NOMO-1 treated with dmso at 0.1 percent for 144 hours (cell line): ENCODE results near the gene ZBTB16.
A peak's percentile ranks its signal among the peaks of the same experiment; 100 is the strongest.

Experiments used
- DNase-seq: peaks from one replicate; lab custom pipeline; 2025; ENCODE audit not compliant: unreplicated experiment; lab: John Stamatoyannopoulos, UW

Gene ZBTB16

DNA sequence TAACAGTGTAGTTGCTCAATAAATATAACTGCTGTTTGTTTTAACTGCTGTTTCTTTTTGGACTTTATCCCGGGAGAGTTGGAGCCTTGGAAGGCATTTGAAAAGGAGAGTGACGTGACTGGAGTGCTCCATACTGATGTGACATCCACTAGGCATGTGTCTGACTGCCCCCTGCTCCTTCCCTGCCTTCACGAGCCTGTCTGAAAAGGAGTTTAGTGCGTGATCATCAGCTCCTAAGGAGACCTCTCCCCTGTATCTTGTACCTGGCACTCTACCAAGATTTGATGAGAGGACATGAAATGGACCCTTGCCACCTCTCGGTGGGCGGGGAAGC, 22.9 kb downstream of the ZBTB16 start:
- no peak for DNase-seq

DNA sequence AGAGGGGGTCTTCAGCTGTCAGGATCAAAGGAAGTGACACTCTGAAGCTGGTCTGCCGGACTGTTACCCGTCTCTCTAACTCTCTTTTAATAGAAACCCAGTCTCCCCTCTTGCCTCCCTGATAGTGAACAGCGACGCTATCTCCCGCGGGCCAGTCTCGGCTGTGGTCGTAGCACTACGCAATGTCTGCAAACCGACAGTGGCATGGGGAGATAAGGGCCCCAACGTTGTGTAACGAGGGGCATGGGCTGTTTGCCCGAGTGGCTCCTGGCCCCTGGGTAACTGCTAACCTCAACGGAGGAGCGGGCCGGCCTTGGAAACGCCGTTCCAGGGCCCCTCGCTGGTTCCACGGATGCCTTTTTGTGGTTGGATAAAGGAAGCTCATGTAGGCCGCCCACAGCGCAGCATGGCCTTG, 23.3 kb downstream of the ZBTB16 start:
- peak; percentile 86 for DNase-seq

DNA sequence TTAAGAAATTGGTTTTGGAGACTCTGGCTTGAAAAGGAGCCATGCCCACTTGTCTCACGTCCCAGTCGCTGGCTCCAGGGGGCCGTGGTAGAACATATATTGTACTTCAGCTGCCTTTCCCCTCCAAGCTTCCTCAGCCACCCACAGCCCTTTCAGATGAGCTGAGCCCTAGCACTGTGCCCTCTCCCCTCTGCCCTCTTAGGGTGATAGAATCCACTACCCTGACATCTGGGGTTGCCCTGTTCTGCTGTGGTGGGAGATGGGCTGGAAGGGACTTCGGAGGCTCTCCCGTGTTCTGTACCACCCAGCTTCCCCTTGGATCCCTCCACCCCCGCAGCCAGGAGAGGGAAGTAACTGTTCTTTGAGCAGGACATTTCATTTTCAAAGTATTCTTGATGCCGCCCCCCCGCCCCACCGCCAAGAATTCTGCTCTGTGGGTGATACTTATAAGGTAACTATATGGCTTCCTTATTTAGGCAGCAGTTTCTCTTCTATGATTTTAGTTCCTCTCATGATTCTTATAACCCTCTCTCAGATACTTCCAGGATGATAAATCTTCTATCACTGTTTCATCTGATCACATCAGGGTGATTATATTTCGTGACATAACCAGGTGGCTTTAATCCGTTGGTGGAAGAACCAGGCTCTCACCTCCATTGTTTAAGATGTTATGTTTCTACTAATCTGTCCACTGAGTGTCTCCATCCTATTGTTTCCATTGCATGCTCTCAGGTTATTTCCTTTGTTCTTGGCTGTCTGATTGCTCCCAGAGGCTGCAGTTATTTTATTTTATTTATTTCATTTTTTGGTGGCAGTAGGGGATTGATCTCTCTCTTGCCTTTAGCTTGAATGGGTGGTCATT, 24.1 kb downstream of the ZBTB16 start:
- DNase-seq, result no peak

DNA sequence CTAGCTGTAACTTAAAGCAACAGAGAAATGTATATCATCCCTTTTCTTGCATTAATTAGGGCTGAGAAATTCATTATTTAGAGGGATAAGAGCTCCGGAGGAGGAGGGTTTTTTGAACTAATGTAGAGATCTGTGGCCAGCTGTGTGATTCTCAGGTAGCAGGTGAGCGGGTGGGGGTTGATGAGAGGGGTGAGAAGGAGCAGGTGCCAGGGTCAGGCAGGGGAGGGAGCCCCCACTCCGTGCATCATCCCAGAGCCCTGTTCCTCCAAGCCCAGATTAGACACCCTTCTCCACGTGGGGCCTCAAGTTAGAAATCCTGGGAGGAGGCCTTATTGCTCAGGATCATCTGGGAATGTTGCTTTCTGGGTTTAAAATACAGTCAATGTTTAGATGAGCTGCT, 24.9 kb downstream of the ZBTB16 start:
- no peak for DNase-seq

DNA sequence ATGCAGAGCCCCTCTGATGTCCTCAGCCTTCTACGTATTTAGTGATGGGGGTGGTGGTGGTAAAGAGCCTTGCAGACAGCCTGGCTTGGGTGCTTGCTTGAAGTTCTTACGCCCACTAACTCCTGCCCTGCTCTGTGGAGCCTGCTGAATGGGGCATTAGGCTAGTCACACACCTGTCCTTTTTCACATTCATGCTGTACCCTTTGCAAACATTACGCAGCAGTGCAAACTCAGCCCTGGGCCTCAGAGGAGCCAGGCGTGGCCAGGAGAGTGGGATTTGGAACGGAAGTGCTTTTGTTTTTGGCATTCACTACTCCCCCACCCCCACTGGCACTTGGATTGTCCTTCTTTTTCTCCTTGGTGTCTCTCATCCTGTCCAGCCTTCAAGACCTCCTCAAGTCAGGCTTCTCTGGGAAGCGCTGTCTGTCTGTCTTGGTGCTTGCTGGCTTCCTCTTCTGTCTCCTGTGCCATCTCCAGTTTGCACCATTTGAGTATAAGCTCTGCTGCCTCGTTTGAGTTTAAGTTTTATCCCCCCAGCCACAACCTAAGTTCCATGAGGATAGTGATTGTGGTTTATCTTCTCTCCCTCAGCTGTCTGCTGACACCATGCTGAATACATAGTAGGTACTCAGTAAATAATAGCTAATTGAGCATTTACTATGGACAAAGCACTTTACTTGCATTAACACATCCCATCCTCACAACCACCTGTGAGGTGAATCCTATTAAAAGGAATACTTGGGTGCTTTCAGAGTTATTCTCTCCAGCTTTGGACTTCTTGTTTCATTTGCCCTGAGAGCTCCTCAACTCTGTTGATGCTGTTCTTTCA, 26.7 kb downstream of the ZBTB16 start:
- DNase-seq, result no peak

DNA sequence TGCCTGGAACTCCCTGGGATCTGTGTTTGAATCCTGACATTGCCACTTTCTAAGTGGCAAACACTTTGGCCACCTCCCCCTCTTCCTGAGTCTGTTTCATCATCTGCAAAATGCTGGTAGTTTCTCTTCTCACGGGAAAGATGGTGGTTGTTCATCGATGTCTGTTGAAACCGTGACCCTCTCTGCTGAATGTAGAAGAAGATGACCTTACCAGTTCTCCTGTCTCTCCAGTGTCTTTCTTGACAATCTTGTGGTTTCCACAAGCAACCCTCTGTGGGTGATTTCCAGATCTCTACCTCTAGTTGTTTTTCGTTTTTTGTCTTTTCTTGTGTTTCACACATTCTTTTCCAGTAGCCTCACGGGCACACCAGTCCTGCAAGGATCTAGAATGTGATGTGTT, 27.5 kb downstream of the ZBTB16 start:
- no peak for DNase-seq

DNA sequence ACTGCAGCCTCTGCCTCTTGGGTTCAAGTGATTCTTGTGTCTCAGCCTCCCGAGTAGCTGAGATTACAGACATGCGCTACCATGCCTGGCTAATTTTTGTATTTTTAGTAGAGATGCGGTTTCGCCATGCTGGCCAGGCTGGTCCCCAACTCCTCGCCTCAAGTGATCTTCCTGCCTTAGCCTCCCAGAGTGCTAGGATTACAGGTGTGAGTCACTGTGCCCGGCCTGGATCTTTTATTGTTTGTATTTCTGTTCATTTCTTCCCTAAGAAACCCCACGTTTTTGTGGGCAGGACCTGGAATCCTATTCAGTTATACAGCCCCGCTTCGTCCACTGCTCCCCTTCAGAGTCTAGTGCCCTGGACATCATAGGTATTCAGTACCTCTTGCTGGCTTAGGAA, 28.7 kb downstream of the ZBTB16 start:
- no peak for DNase-seq

DNA sequence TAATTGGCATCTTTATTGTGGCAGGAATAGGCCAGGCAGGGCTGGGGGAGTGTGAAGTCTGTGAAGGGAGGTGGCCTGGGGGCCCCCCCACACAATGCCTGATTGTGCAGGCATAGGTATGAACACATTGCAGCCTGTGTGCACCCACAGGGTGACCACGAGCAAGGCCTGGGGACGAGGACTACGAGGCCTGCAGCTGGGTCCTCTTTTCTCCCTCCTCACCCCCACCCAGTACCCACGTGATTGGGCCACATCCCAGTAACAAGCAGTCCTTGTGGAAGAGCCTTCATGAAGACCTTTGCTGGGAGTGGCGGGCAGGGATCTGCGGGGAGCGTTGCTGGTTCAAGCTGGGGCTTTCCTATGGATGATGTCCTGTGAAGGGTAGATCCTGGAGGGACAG, 29.3 kb downstream of the ZBTB16 start:
- no peak for DNase-seq

DNA sequence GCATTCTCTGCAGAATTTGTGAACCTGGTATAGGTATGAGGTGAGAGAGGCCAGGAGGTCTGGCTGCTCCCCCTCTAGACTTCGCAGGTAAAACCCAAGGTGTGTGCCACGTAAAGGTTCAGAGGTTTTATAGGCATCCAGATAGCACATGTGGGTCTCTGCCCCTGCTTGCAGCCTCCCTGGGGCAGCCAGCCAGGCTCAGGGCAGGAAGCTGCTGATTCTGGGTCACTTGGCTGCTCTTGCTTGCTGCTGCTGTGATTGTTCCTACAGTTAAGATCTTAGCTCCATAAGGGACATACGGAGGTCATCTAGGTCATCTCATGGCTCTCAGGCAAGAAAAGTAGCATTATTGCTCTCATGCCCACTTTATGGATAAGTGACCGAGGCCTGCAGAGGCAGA, 30.2 kb downstream of the ZBTB16 start:
- no peak for DNase-seq

DNA sequence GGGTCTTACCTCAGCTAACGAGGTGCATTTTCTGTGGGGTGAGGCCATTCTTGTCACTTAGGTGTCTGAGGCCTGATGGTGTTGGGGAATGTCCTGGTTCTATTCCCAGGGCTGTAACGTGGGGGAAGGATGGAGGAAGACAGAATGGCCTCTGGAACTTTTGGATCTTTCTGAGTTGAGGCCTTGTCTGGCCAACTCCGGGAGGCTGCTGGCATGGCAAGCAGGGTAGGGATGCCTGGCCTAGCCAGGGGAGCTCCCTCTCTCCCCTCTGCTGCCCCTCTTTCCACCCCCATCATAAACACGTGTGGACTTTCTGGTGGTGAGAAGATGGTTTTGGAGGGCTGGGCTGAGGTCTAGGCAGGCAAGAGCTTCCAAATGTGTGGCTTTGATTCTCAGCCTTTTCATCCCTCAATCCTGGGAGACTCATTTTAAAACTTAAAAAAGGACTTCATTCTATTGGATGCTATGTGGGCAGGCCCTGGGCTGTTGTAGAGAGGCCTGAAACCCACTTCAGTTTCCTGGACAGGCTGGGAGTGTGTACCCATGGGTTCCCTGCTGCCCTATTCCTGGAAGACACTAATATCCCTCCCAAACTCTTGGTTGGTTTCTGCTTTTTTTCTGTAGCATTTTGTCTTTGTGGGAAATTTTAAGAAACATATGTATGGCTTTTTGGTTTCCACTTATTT, 30.9 kb downstream of the ZBTB16 start:
- no peak for DNase-seq

DNA sequence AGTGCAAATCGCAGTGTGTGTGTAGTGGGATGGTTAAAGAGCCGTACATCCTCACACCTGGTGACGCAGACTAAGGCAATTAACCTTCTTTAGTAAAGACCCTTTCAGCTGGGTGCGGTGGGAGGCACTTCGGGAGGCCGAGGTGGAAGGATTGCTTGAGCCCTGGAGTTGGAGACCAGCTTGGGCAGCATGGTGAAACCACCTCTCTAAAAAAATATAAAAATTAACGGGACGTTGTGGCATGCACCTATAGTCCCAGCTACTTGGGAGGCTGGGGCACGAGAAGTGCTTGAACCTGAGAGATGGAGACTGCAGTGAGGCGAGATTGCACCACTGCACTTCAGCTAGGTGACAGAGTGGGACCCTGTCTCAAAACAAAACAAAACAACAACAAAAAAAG, 31.5 kb downstream of the ZBTB16 start:
- DNase-seq, result no peak

DNA sequence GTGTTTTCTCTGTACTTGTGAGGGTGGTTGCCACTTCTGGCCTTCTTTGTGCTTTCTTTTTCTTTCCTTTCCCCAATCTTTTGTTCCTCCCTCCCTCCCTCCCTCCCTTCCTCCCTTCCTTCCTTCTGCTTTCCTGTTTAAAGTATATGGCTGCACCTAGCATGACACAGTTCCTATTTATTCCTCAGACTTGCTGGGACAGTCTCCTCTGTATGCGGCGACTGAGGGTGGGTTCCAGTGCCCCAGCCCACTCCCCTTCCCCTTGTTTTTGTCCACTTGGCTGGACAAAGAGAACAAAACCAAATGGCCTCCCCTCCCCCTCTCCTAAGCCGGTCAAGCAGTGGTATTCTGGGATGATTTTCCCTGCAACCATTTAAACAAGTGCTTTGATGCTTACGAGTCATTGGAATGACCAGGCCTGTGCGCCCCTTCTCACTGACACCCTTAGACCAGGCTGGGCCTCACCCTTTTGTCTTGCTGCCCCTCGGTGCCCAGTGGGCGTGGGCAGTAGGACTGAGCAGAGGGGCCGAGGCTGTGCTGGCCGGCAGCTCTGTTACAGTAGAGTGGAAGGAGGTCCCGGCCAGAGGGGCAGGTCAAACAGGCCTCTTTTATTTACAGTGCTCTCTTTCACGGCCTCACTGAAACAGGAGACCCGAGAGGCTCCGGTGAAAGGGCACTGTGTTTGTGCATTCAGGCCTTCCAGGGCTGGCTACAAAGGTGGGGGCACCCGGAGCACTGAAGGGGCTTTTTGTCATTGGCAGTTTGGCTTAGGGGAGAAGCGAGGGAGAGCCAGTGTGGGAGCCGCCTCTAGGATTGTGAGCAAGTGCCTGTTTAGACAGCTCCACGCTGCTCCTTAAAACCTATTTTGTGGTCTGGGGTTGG, 32.2 kb downstream of the ZBTB16 start:
- DNase-seq, result no peak

DNA sequence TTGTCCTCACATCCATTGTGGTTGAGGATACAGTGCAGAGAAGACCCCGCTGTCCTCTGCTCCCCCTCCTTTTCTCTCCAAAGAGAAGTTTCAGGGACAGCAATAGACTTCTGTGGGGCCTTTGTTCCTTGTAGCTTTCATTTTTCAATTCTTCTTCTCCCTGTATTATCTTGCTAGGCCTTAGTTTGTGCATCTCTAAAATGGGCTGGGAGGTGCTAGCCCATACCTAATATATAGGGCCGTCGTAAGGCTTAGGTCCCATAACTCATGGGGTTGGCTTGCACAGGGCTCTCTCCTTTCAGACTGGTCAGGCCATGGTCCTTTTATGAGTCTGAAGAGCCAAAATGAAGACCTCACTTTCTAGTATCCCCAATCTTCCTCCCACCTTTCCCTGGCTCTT, 33.0 kb downstream of the ZBTB16 start:
- DNase-seq, result no peak

DNA sequence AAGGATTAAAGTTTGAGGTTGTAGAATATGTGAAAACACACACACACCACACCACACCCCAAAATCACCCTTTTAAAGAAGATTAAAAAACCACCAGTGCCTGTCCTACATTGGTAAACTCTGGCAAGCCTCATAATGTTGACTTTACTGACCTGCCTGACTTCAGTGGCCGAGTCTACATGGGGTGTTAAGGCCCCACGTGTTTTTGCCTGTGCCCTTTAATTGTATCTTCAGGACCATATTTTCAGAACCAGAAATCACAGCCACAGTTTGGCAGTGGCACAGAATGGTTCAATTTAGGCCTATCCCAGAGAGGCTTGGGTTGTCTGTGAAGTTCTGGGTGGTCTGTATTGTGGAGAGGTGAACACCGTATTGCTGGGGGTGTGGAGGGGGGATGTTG, 33.4 kb downstream of the ZBTB16 start:
- no peak for DNase-seq

DNA sequence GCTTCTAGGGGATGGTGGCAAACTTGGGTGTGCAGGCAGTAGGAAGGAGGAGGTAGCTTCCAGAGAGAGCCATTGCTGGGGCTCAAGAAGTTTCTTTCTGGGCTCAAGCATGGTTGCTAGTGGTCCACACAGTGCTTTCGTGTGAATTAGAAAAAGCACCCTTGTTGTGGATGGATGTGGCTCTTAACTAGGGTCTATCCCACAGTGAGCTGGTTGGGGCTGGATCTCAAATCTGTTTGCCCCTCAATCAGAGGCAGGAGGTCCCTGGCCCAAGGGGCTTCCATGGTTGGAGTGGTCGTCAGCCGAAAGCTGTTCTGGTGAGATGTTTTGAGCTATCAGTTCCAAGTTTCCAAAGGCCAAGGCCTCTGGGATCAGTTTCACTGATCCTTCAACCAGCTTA, 35.0 kb downstream of the ZBTB16 start:
- no peak for DNase-seq

DNA sequence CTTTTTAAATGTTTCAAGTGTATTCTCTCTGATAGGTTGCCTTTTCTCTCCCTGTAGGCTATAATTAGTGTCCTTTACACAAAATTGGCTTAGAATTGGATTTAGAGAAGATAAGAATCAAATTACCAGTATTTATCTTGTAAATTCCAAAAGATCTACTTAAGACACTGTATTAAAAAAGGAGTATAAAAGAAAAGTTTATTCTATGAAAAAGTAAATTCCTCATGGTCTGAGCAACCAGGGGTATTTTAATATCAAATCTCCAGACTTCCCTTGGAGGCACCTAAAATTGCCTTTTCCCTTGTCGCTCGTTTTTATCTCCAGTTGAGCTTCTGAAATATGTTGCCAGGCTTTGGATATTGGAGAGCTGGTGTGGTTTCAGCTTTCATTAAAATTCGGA, 36.4 kb downstream of the ZBTB16 start:
- DNase-seq, result no peak

DNA sequence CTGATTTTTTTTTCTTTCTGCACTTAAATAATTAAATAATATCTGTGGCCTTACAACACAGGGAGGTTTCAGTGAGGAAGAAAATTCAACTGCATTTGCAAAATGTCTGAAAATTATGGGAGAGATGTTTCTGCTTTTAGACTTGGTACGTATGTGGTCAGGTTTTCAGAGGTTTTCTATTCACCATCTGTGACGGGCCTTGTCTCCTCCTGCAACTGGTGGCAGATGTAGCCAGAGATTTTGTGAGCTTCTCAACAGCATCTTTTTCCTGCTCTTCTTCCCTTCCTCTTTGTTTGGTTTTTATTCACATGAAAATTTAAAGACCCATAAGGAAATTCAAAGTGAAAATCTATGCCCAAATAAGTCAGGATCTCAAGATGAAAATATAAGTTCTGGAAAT, 38.3 kb downstream of the ZBTB16 start:
- DNase-seq, result no peak

DNA sequence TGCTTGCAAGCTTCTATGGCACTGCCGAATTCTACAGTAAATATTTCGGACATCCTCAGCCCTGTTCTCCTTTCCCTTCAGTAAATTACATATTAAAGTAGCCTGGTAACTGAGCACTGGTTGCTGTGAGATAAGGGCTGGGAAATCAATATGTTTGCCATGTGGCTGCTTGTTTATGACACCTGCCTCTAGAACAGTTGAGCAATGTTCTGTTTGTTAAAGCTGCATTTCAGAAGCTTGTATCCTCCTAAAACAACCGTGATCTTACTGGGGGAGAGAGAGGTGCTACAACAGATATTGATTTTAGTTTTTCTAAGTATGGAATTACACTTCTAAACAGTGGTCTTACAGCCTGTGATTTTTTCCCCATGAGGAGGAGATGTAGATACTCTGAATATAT, 39.4 kb downstream of the ZBTB16 start:
- DNase-seq, result no peak

DNA sequence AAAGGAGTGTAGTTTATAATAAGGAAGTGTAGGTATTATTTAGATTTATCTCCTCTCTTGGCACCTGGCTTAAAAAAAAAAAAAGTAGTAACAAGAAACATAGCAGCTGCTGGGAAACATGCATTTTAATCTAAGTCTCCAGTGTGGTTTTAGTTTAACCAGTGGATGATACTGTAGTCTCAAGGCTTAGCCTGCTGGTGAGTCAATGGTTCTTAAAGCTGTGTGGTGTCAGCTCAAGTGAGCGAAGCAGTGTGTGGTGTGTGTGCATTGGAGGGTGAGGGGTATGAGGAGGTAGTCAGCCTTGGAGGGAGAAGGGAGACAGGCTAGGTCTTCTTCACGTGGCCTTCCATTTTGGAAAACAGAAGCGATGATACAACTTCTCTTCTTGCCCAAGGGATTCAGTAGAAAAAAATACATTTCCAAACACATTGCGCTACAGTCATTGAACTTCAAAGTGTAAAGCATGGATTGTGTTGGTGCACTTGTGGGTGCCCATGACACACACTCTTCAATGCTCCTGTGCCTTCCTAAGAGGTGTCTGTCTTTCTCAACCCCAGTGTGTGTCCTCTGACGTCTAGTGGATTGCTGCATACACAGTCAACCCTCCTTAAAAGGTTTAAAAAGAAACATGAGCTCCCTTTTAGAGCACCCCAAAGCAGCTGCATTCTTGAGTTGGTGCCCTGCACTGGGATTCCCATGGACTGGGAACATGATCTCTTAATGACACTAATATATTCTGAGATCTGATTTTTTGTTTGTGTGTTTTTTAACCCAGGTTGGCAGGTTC, 40.1 kb downstream of the ZBTB16 start:
- DNase-seq, result no peak
